ENCODE data around the gene EVI2A. TPM values are rescaled to one million over a fixed set of nuclear protein-coding genes. Genes with fewer than 3 reads are reported as not detected.
"Not testable (repeated sequence)": the region's sequence is repeated elsewhere in the genome, so short reads cannot be mapped to it uniquely, and the experiment has no call there.

EVI2A gene
- total RNA-seq, 4 donors from 2014 or later, result 2.9 to 5.5 (median 4.2) TPM

DNA sequence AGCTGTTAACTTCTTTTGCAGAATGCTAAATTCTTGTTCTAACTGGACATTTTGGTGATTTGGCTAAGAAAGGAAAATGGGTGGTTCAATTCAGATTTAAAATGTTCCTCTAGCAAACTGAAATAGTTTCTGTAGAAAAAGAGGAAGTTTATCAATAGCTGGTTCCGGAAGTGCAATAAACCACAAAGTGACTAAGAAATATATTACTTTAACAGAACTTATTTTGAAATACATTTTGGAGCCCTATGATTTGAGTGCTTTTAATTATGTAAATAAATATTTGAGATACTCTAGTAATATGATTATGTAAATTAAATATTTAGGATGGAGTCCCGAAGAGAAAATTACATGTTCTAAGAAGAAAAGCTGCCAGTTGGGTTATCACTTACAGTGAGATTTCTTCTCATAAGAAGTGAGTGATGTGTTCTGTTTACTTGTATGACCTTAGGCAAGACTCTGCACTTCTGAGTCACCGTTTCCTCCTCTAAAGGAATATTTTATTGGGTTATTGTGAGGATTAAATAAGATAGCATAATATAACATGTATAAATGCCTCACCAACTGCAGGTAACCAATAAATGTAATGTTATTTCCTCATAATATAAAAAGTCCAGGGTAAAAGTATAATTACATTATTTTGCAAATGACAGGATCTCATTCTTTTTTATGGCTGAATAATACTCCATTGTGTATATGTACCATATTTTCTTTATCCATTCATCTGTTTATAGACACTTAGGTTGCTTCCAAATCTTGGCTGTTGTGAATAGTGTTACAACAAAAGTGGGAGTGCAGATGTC, 7.2 kb downstream of the EVI2A start, which contains the start of gene EVI2B:
Gene EVI2B (minus strand): TSS at position 73 of the 800 bp plus-strand sequence. CDS start 8,445 bp downstream, outside the sequence.
- Histone ChIP-seq H3K27me3 (no peaks in the 10 kb centered on the region), H3K9me3 (no peaks in the 10 kb centered on the region), H3K36me3 (no peaks in the 10 kb centered on the region), H3K4me1 (peaks cover 0 to 7% (median 3%) of the 10 kb centered on the region in 4 donors), H3K27ac (peak within 1 kb of the TSS in 3 of 4 donors; percentile 47 to 72 (median 54)), H3K4me3 (peak within 1 kb of the TSS in 2 of 4 donors; percentile 38 to 43)
- no peak for DNase-seq (ENCODE audit: low spot score in 2 of 2)
- 74 to 75% methylated on average over 3 of the region's 3 CpGs for WGBS, 2 donors
- TF ChIP-seq POLR2A (IDR thresholded peaks at IDR 0.05), result no peak
- no peak for TF ChIP-seq EP300 (IDR thresholded peaks at IDR 0.05)
- TF ChIP-seq, protein P1, sequence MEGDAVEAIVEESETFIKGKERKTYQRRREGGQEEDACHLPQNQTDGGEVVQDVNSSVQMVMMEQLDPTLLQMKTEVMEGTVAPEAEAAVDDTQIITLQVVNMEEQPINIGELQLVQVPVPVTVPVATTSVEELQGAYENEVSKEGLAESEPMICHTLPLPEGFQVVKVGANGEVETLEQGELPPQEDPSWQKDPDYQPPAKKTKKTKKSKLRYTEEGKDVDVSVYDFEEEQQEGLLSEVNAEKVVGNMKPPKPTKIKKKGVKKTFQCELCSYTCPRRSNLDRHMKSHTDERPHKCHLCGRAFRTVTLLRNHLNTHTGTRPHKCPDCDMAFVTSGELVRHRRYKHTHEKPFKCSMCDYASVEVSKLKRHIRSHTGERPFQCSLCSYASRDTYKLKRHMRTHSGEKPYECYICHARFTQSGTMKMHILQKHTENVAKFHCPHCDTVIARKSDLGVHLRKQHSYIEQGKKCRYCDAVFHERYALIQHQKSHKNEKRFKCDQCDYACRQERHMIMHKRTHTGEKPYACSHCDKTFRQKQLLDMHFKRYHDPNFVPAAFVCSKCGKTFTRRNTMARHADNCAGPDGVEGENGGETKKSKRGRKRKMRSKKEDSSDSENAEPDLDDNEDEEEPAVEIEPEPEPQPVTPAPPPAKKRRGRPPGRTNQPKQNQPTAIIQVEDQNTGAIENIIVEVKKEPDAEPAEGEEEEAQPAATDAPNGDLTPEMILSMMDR (IDR thresholded peaks at IDR 0.05), result no peak

DNA sequence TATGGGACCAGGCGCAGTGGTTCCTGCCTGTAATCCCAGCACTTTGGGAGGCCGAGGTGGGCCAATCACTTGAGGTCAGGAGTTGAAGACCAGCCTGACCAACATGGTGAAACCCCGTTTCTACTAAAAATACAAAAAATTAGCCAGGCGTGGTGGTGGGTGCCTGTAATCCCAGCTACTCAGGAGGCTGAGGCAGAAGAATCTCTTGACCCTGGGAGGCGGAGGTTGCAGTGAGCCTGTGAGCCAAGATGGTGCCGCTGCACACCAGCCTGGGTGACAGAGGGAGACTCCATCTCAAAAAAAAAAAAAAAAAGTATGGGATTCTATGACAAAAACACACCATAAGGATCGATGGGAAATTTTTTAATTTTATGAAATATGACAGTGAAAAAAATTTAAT, 9.2 kb downstream of the EVI2A start:
- not testable (repeated sequence) for DNase-seq (ENCODE audit: low spot score in 2 of 2); H3K9me3 ChIP-seq; H3K36me3 ChIP-seq; H3K27me3 ChIP-seq; H3K4me1 ChIP-seq
- H3K27ac ChIP-seq, result peak overlapping the region in 3 of 4 donors; percentile 26 to 72 (median 31)
- WGBS, 2 donors, result 77 to 82% methylated on average over 7 of the region's 7 CpGs
- H3K4me3 ChIP-seq, result peak overlapping the region in 2 of 4 donors; percentile 38 to 43

DNA sequence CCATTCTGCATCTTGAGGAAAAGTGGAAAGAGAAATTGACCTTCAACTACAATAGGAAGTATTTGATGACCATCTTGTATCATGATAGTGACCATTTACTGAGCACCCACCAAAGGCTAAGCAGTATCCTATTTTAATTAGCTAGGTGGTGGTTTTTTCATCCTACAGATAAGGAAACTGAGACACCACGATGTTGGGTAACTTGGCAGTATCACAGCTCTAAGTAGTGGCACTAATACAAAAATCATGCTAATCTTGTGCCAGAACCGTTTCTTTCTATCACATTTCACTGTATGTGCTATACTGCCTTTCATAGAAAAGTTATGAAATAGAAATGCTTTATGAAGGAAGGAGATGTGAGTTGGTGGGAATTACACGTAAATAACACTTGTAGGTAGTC, 9.9 kb downstream of the EVI2A start:
- H3K4me3 ChIP-seq, result peak overlapping the region in 2 of 4 donors; percentile 38 to 43
- H3K36me3 ChIP-seq, result peaks cover 0 to 3% (median 0%) of the 10 kb centered on the region in 3 donors
- H3K4me1 ChIP-seq, result peaks cover 0 to 3% (median 0%) of the 10 kb centered on the region in 4 donors
- no peaks in the 10 kb centered on the region for H3K9me3 ChIP-seq
- WGBS, 2 donors, result 82 to 84% methylated on average over 3 of the region's 3 CpGs
- H3K27ac ChIP-seq, result peak overlapping the region in 3 of 4 donors; percentile 26 to 72 (median 31)
- TF ChIP-seq, protein P1 (IDR thresholded peaks at IDR 0.05), result no peak
- TF ChIP-seq EP300 (IDR thresholded peaks at IDR 0.05) (no peak), POLR2A (IDR thresholded peaks at IDR 0.05) (no peak)
- H3K27me3 ChIP-seq, result no peaks in the 10 kb centered on the region
- no peak for DNase-seq (ENCODE audit: low spot score in 2 of 2)

DNA sequence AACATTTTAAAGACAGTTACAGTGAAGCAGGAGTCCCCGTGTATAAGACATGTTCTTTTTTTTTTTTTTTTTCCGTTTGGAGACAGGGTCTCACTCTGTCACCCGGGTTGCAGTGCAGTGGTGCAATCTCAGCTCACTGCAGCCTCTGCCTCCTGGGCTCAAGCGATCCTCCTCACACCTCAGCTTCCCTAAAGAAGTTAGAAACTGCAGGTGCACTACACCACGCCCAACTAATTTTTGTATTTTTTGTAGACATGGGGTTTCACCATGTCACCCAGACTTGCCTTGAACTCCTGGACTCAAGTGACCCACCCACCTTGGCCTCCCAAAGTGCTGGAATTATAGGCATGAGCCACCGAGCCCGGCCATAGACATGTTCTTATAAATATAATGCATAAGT, 10.5 kb downstream of the EVI2A start:
- Histone ChIP-seq H3K36me3 (peaks cover 0 to 3% (median 0%) of the 10 kb centered on the region in 3 donors), H3K4me1 (no peaks in the 10 kb centered on the region), H3K4me3 (peak overlapping the region in 2 of 4 donors; percentile 38 to 43), H3K9me3 (no peaks in the 10 kb centered on the region), H3K27me3 (no peaks in the 10 kb centered on the region), H3K27ac (peak overlapping the region in 2 of 4 donors; percentile 37 to 72)
- no peak for DNase-seq (ENCODE audit: low spot score in 2 of 2)
- TF ChIP-seq, protein P1 (IDR thresholded peaks at IDR 0.05), result no peak
- TF ChIP-seq EP300 (IDR thresholded peaks at IDR 0.05), result no peak
- TF ChIP-seq POLR2A (IDR thresholded peaks at IDR 0.05), result no peak
- 77 to 81% methylated on average over 7 of the region's 7 CpGs for WGBS, 2 donors

DNA sequence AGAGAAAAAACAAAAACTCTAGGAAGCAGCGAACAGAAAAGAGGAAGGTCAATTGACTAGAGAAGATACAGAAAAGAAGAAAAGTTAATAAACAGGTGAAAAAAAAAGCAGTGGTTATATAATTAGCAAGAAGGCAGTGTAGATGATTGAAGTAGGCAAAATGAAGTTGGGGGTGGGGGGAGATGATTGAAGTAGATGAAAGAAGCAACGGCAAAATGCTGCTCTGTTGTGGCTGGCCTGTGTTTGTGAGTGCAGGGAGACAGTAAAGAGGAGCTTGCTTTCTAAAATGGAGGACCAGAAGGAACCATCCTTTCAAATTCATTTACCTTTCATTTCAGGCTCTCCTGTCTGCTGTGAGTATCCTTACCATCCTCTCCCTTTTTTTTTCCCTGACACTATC, 11.2 kb downstream of the EVI2A start:
- peak overlapping the region in 1 of 4 donors; percentile 43 for H3K4me3 ChIP-seq
- H3K9me3 ChIP-seq, result no peaks in the 10 kb centered on the region
- TF ChIP-seq, protein P1 (IDR thresholded peaks at IDR 0.05), result no peak
- no peak for TF ChIP-seq EP300 (IDR thresholded peaks at IDR 0.05)

More for the DNA sequence above, 11.2 kb downstream of the EVI2A start:
- Histone ChIP-seq H3K27me3 (no peaks in the 10 kb centered on the region), H3K27ac (peak overlapping the region in 3 of 4 donors; percentile 2 to 43 (median 37)), H3K4me1 (no peaks in the 10 kb centered on the region), H3K36me3 (peaks cover 0 to 3% (median 0%) of the 10 kb centered on the region in 3 donors)
- DNase-seq (ENCODE audit: low spot score in 2 of 2), result no peak
- WGBS, 2 donors, result 51 to 63% methylated on average over 2 of the region's 2 CpGs
